D721Med (cell line): ENCODE measurements around the gene EVX1.

ENCODE experiments used
- DNase-seq: peaks from one replicate; pipeline ENCODE4 v3.0.0; 2011; ENCODE audit warnings: low spot score; ENCODE audit not compliant: insufficient read length
- FAIRE-seq: peaks from 2 replicates; lab custom pipeline; 2011; peaks lifted over from hg19 to GRCh38; lab: Jason Lieb, UNC
- TF ChIP-seq, protein P1 (sequence below): IDR thresholded peaks from 2 replicates; pipeline ENCODE4 v1.5.1; 2012; ENCODE audit warnings: mild to moderate bottlenecking, control low read depth; ENCODE audit not compliant: insufficient read depth; ENCODE audit errors: missing control alignments

The EVX1 gene

DNA sequence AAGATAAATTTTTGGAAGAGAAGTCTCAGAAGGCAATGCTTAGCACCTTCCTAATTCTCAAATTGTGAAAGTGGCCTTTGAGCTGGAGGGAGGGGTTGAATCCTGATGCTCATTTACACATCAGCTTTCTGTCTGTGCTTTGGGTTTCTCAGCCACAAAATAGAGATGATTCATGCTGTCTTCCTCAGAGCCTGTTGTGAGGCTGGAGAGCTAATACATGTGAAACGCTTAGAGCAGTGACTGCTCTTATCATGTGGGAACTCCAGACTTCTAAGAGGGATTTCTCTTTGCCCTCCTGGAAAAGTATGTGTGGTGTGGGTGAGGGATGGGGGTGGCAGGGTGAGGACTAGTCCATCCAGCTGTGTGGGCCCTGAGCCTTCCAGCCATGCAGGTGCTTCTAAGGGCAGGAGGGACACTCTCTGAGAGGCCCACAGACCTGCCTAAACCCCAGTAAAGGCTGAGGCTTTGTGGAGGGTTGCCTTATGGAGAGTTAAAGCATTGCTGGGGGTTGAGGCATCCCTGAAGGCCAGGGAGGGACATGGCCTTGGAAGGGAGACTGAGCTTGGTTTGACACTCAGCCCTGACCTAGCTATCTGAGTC is 4.8 kb upstream of the EVX1 start:
- TF ChIP-seq, protein P1, sequence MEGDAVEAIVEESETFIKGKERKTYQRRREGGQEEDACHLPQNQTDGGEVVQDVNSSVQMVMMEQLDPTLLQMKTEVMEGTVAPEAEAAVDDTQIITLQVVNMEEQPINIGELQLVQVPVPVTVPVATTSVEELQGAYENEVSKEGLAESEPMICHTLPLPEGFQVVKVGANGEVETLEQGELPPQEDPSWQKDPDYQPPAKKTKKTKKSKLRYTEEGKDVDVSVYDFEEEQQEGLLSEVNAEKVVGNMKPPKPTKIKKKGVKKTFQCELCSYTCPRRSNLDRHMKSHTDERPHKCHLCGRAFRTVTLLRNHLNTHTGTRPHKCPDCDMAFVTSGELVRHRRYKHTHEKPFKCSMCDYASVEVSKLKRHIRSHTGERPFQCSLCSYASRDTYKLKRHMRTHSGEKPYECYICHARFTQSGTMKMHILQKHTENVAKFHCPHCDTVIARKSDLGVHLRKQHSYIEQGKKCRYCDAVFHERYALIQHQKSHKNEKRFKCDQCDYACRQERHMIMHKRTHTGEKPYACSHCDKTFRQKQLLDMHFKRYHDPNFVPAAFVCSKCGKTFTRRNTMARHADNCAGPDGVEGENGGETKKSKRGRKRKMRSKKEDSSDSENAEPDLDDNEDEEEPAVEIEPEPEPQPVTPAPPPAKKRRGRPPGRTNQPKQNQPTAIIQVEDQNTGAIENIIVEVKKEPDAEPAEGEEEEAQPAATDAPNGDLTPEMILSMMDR: no peak
- DNase-seq: no peak
- FAIRE-seq: no peak

DNA sequence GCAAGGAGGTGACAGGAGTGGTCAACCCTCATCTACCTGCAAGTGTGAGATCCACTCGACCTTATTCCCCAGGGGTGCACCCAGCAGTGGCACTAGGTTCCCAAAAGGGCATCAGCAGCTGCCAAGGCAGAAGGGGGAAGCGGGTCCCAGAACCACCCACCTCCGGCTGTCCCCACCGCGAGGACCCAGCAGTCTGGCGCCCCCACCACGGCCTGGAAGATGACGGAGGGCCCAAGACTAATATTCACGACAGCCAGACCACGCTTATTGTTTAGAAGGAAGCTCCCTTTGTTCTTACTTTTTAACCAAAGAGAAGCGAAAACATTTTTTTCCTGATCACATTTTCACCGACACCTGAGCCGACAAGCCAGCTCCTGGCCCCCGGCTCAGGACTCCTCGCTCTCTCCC is 3.6 kb upstream of the EVX1 start:
- FAIRE-seq (no peak), DNase-seq (no peak)
- TF ChIP-seq, protein P1: no peak

DNA sequence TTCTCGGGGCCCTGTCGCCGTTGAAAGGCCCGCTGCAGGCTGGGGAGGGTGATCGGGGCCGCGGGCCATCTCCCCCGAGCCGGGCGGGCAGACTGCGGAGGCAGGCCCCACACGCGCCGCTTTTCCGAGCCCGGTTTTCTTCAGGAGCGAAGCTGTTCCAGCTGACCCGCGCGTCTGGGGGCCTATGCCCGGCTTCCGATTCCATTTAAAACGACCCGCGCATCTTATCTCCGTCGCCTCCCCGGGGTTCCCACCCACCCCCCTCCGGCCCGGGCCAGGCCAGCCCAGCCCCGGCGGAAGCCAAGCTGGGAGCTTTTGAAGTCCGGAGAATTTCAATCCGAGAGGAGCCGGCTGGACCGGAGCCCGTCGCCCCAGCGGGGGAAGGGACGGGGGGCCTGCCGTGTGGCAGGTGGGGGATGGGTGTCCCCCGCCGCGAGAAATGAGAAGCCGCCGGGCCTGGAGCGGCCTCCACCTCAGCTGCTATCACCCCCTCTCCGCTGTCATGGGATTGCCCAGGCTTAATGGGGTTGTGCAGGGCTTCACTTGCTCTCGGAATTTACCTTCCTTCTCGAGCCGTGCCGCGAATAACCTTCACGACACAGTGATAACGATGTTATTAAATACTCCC is 3.1 kb upstream of the EVX1 start:
- FAIRE-seq (no peak), DNase-seq (no peak)
- TF ChIP-seq, protein P1: no peak

DNA sequence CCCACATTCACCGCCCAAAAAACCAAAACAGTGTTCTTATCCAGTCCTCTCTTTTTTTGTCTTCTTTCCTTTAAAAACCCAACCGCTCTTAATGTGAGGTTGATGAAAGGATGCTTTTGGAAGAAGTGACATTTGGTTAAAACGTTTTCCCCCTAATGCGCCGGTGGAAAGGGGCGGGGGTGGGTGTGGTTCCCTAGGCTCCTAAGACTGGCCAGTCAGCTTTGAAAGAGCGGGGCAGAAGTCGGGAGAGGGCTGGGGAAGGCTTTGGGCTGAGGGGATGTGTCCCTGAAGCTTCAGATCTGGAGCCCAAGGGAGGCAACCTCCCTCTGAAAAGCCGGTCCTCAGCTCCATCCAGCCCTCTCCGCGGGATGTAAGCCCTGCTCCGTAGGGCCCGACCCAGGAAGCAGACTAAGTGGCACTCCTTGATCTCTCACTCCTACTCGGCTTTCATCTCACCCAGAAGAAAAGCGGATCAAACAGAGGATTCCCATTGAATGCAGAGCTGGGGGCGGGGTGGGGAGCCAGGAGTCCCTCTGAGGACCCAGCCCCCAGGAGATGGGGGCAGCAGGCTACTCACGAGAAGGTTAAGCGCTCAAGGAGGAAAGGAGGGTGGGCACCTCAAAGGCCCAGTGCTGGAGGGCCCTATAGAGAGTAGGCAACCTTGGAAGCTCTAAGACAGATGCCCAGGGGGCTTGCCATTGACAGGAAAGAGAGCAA is 2.4 kb upstream of the EVX1 start:
- FAIRE-seq (no peak), DNase-seq (no peak)
- TF ChIP-seq, protein P1: no peak

DNA sequence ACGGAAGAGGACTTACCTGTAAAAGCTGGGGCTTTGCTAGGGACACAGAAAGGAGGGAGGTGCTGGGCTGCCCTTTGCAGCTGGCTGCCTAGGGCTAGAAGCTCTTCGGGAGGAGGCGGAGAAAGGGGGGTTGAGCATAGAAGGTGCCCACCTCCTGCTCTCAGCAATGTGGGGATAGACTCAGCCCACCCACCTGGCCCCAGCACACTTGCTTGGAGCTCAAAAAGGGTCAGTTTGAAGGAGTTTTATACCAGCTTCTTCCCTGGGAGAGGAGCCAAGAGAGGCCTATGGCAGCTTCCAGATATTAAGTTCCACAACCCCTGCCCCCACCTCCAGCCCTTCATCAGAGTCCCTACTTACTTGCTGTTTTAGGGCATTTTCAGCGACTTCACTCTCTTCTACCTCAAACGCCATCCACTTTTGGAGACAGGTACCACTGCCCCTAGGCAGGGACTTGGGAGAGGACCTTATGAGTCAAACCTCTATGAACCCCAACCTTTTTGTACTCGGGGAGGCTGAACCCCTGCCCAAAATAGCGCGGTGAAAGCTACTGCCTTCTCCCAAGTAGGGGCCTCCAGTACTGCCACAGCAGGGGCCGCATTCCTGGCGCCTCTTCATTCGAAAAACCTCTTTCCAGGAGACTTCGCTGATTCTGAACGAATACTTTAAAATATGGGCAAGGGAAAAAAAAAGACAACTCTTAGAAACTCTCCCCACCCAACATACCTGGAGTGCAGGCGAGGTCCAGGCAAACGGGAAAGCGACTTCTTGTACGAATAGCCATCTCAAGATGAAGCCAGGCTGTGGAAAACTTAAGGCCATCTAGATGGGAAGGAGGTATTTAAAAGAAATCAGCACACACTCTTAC is 1.2 kb upstream of the EVX1 start:
- TF ChIP-seq, protein P1: no peak
- no peak for FAIRE-seq
- DNase-seq: no peak

DNA sequence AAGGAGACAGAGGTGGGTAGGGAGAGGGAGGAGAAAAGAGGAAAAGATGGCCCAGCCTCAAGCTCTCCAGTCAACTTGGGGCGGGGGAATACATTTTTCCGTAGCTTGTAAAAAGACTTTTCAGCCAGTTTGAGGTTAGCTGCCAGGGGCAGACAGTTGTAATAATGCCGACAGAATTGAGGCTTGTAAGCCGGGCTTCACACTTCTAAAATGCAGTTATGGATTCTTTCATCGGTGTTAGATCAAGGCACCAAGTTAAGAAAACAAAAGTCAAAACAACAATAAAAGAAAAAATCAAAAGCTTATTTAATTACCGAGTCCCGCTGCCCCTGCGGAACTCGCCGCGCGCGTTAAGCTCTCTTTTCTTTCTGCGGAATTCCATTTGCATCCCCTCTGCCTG is 448 bp upstream of the EVX1 start:
- FAIRE-seq (no peak), DNase-seq (no peak)
- TF ChIP-seq, protein P1: no peak
